Measurements from ENCODE around the gene GGT5.
"Not testable (repeated sequence)": the region's sequence is repeated elsewhere in the genome, so short reads cannot be mapped to it uniquely, and the experiment has no call there.

- TF ChIP-seq, protein P1, sequence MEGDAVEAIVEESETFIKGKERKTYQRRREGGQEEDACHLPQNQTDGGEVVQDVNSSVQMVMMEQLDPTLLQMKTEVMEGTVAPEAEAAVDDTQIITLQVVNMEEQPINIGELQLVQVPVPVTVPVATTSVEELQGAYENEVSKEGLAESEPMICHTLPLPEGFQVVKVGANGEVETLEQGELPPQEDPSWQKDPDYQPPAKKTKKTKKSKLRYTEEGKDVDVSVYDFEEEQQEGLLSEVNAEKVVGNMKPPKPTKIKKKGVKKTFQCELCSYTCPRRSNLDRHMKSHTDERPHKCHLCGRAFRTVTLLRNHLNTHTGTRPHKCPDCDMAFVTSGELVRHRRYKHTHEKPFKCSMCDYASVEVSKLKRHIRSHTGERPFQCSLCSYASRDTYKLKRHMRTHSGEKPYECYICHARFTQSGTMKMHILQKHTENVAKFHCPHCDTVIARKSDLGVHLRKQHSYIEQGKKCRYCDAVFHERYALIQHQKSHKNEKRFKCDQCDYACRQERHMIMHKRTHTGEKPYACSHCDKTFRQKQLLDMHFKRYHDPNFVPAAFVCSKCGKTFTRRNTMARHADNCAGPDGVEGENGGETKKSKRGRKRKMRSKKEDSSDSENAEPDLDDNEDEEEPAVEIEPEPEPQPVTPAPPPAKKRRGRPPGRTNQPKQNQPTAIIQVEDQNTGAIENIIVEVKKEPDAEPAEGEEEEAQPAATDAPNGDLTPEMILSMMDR (conservative IDR thresholded peaks at IDR 0.05 in 1 of 2, IDR thresholded peaks at IDR 0.05 in 1 of 2; ENCODE audit: low read depth in 1 of 2, low read length in 2 of 2) = not testable (repeated sequence)
- TF ChIP-seq EZH2 (IDR thresholded peaks at IDR 0.05; ENCODE audit: low read length, missing control alignments) = not testable (repeated sequence)
These were observed 4.5 kb upstream of the GGT5 start for GRCh38 chr22:24249413-24249812.

All from fibroblast of lung (primary cell).